ENCODE measurements around the gene DGKG.

Gene DGKG

DNA sequence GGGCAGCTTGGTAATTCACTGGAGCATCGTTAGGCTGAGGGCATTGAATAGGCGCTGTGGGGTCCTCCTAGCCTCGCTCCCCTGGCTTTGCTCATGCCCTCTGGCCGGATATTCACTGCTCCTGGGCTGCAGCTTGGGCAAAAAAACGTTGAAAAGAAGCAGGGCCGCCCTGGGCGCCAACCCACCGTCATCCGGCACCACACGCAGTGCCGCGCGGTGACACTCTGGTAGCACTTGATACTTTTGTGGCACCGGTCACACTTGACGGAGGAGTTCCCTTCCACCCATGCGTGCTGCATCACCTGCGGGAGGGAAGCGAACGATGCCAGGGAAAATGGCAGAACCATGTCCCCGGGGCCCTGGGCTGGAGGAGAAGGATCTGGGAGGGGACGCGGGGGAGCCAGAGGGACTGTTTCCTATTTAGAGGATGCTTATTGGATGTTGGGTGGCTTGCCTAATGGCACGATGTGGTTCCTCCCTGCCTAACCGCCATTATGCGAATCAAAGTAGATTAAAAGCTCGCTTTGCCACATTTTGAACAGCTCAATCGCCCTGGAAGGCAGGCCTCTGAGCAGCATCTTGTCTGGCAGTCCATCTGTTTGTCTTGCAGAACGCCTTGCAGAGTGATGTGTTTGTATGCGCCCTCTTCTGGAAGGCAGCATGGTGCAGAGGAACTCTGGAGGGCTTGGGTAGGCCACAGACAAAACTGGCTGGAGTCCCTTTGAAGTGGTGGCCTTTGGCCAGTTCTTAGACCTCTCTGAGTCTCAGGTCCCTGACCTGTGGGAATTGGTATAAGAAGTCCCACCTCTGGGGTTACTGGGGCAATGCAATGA lies 93.2 kb downstream of the DGKG start:
- POLR2A ChIA-PET: no interaction called here
- no peak for DNase-seq (ENCODE audit: low read depth, low spot score)
- CTCF ChIA-PET: interaction anchor here (0.6 to 16.3 kb wide), 14 partner anchors 9 to 325 kb away, joined by 3 to 199 read pairs (median 6); no protein-coding TSS in a partner anchor

DNA sequence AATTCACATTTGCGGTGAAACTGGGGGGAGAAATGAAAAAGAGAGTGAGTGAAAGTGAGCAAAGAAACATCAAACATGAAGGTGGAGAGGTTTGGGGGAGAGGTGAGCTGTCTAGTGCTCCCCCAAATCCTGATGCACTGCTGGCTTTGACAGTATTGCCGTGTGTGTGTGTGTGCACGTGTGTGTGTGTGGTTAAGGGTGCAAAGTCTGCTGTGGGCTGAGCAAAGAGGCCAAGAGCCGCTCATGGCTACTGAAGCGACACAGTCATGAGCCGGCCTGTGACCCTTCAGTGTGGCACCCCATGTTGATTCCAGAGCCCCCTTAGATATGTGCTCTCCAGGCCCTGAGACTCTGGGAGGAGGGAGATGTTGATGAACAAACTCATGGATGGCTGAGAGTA lies 94.3 kb downstream of the DGKG start:
- POLR2A ChIA-PET: no interaction called here
- CTCF ChIA-PET: interaction anchor here (1.2 to 16.3 kb wide), 9 partner anchors 8 to 290 kb away, joined by 3 to 199 read pairs (median 8); no protein-coding TSS in a partner anchor
- TF ChIP-seq, protein P1, sequence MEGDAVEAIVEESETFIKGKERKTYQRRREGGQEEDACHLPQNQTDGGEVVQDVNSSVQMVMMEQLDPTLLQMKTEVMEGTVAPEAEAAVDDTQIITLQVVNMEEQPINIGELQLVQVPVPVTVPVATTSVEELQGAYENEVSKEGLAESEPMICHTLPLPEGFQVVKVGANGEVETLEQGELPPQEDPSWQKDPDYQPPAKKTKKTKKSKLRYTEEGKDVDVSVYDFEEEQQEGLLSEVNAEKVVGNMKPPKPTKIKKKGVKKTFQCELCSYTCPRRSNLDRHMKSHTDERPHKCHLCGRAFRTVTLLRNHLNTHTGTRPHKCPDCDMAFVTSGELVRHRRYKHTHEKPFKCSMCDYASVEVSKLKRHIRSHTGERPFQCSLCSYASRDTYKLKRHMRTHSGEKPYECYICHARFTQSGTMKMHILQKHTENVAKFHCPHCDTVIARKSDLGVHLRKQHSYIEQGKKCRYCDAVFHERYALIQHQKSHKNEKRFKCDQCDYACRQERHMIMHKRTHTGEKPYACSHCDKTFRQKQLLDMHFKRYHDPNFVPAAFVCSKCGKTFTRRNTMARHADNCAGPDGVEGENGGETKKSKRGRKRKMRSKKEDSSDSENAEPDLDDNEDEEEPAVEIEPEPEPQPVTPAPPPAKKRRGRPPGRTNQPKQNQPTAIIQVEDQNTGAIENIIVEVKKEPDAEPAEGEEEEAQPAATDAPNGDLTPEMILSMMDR (IDR thresholded peaks at IDR 0.05; ENCODE audit: insufficient read depth, low read length, missing control alignments): no peak

More for the DNA sequence above, 93.2 kb downstream of the DGKG start:
- TF ChIP-seq, protein P1 (IDR thresholded peaks at IDR 0.05; ENCODE audit: insufficient read depth, low read length, missing control alignments): peak; percentile 50
- no peak overlapping the region for H3K4me3 ChIP-seq (ENCODE audit: low read depth, low read length)

DNA sequence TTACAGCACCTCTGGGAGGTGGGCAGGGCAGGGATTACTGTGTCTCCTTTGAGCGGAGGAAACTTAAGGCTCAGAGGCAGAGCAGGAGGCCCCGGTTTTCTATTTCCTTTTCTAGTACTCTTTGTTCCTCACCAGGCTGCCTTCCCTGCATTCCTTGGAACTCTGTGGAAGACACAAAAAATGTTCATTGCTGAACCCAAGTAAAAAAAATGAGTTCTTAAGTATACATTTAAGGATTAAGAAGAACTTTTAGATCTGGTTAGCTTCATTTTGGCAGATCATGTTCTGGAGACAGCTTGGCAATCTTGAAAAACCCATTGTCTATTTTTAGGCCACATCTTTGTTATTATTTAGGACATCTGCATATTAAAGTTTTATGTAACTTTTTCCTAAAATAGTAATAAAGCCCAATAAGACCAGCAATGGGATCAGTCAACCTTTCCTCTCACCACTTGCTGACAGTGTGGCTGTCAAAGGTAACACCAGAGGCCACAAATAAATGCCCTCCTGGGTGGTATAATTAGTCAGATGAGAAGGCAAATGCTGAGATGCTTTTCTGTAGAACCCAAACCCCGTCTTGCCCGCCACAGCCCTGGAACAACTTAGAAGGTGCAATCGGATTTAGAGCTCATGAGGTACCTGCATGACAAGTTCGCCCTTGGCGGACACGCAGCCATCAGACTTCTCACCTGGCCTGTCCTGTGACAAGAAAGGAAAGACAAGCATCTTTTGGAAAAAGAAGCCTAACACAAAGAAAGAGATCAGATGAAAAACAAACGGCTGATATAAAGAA lies 97.2 kb downstream of the DGKG start:
- ChIA-PET CTCF (interaction anchor here (1.0 to 16.3 kb wide), 7 partner anchors 11 to 352 kb away, joined by 3 to 199 read pairs (median 5); no protein-coding TSS in a partner anchor), POLR2A (no interaction called here)
- H3K4me3 ChIP-seq (ENCODE audit: low read depth, low read length): no peak overlapping the region
- no peak for DNase-seq (ENCODE audit: low read depth, low spot score)
- TF ChIP-seq, protein P1 (IDR thresholded peaks at IDR 0.05; ENCODE audit: insufficient read depth, low read length, missing control alignments): no peak

More for the DNA sequence above, 94.3 kb downstream of the DGKG start:
- no peak for DNase-seq (ENCODE audit: low read depth, low spot score)
- H3K4me3 ChIP-seq (ENCODE audit: low read depth, low read length): no peak overlapping the region

DNA sequence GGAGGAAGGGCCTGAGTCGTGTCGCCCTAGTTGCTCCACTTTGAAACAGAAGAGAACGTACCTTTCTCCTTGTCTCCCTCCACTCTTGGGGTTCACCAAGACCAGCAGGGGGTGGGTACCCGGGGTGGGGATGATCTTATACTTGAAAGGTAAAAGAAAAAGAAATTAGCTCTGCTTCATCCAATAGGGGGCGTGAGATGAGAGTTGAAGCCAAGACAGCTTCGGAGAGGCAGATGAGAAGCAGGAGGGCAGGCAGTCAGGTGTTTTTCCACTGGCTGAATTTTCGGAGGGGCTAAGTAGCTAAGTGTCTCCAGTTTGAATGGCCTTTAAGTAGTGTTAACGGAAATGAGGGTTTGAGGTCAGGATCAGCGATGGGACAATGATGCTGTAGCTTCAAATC lies 100.4 kb downstream of the DGKG start:
- no peak for DNase-seq (ENCODE audit: low read depth, low spot score)
- H3K4me3 ChIP-seq (ENCODE audit: low read depth, low read length): no peak overlapping the region
- TF ChIP-seq, protein P1 (IDR thresholded peaks at IDR 0.05; ENCODE audit: insufficient read depth, low read length, missing control alignments): no peak
- ChIA-PET CTCF (interaction anchor here (0.7 to 16.3 kb wide), 9 partner anchors 10 to 355 kb away, joined by 3 to 199 read pairs (median 3); no protein-coding TSS in a partner anchor), POLR2A (no interaction called here)

DNA sequence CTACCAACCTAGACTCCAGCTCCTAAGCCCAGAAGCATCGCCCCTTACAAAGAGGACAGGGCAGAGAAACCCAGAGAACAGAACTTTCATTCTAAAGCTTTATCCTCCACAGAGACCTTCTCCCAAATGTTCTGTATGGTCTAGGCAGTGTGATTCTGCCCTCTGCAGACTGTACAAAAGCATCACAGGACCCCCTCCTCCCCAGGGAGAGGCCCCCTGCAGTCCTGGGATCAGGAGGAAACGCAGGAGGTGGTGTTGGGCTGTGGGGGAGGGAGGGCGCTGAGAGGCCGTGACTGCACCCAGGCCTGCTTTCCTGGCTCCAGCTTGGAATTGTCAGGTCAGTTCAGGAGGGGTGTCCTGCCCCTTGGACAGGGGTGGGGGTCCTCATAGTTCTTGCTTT lies 101.3 kb downstream of the DGKG start:
- TF ChIP-seq, protein P1 (IDR thresholded peaks at IDR 0.05; ENCODE audit: insufficient read depth, low read length, missing control alignments): no peak
- H3K4me3 ChIP-seq (ENCODE audit: low read depth, low read length): no peak overlapping the region
- POLR2A ChIA-PET: no interaction called here
- DNase-seq (ENCODE audit: low read depth, low spot score): no peak
- CTCF ChIA-PET: interaction anchor here (1.0 to 16.3 kb wide), 13 partner anchors 8 to 281 kb away, joined by 3 to 199 read pairs (median 8); no protein-coding TSS in a partner anchor

All from AG04449 (cell line).